Measurements from ENCODE around the gene SIRT3. TPM values are rescaled to one million over a fixed set of nuclear protein-coding genes. Genes with fewer than 3 reads are reported as not detected.

Gene SIRT3
- total RNA-seq, 4 donors from 2014 or later: 7.2 to 27.9 (median 20.6) TPM

DNA sequence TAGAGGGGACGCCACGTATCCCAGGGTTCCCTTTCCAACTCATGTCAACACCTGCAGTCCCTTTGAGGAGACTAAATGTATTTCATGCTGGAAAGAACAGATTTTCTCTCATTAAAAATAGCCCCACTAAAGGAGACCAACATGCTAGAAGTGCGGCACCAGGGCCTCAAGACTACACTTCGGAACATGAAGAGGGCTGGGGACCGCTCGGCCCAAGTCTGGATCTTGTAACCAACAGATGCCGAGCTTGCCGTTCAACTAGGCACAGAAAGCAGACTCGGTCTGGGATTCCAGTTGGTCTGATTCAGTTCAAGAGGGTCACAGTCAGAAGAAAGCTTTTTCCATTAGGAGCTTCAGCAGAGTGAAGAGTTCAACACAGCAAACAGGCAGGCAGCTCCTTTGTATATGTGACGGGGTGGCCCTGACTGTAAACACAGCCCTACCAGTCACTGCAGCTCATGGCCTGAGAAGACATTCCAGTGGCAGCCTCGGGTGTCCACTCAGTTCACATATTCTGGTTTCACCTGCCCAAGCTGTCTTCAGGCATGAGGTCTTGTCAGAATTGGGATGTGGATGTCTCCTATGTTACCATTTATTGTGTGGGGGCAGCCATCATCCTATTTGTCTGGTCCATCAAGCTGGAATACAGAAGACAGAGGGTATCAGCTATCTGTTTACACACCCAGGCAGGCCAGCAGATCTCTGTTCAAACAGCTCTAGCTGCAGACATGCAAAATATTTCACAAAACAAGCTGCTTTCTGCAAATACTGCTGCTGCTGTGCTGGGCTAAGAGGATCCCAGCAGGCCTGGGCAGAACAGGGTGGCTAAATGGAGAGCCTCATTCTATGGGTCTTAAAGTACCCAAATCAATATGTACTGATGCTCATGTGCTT is 19.8 kb downstream of the SIRT3 start:
- DNase-seq: no peak
- H3K27ac ChIP-seq: no peak overlapping the region
- H3K4me3 ChIP-seq: no peak overlapping the region
- H3K4me1 ChIP-seq: no peaks in the 10 kb centered on the region
- TF ChIP-seq EP300 (IDR thresholded peaks at IDR 0.05; ENCODE audit: low read depth): no peak
- TF ChIP-seq, protein P1, sequence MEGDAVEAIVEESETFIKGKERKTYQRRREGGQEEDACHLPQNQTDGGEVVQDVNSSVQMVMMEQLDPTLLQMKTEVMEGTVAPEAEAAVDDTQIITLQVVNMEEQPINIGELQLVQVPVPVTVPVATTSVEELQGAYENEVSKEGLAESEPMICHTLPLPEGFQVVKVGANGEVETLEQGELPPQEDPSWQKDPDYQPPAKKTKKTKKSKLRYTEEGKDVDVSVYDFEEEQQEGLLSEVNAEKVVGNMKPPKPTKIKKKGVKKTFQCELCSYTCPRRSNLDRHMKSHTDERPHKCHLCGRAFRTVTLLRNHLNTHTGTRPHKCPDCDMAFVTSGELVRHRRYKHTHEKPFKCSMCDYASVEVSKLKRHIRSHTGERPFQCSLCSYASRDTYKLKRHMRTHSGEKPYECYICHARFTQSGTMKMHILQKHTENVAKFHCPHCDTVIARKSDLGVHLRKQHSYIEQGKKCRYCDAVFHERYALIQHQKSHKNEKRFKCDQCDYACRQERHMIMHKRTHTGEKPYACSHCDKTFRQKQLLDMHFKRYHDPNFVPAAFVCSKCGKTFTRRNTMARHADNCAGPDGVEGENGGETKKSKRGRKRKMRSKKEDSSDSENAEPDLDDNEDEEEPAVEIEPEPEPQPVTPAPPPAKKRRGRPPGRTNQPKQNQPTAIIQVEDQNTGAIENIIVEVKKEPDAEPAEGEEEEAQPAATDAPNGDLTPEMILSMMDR (IDR thresholded peaks at IDR 0.05): no peak
- no peak for TF ChIP-seq POLR2A (IDR thresholded peaks at IDR 0.05)
- TF ChIP-seq POLR2AphosphoS5 (IDR thresholded peaks at IDR 0.05): no peak
- 87 to 96% methylated on average over 3 to 11 of the region's 11 CpGs for WGBS, 2 donors (ENCODE audit: low coverage in 1 of 2)
- in situ Hi-C loops (cut with MboI; ENCODE audit: low pct_ligation_motif_present in 1 of 4, low pct_unique_long_range_greater_than_20kb in 1 of 4, low sequenced_read_pairs in 3 of 4) (no loop called here), intact Hi-C loops (cut with DNase I; ENCODE audit: low total_unique reads) (no loop called here)
- H3K27me3 ChIP-seq: no peaks in the 10 kb centered on the region
- no peaks in the 10 kb centered on the region for H3K9me3 ChIP-seq
- peaks cover 0 to 35% (median 14%) of the 10 kb centered on the region in 4 donors for H3K36me3 ChIP-seq

DNA sequence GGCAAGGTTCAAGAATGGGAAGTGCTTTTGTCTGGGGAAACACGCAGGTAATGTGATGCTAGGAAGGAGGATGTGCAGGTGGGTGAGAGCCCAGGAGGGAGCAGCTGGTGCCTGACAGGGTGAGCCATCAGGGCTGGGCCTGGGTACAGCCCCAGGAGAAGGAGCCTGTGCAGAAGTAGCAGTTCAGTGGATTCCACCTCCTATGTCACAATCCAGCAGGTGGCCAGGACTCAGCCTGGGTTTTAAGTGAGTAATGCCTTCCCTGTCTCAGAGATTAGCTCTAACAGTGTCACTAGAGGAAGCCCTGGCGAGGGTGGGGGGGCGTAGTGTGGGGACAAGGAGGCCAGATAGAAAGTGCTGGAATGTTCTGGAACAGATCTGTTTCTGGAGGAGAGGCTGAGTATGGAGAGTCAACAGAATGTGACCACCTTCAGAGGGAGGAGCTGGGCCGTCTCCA is 20.5 kb downstream of the SIRT3 start:
- peaks cover 0 to 37% (median 15%) of the 10 kb centered on the region in 4 donors for H3K36me3 ChIP-seq
- in situ Hi-C loops (cut with MboI; ENCODE audit: low pct_ligation_motif_present in 1 of 4, low pct_unique_long_range_greater_than_20kb in 1 of 4, low sequenced_read_pairs in 3 of 4) (no loop called here), intact Hi-C loops (cut with DNase I; ENCODE audit: low total_unique reads) (no loop called here)
- no peaks in the 10 kb centered on the region for H3K27me3 ChIP-seq
- TF ChIP-seq EP300 (IDR thresholded peaks at IDR 0.05; ENCODE audit: low read depth): no peak
- no peak for TF ChIP-seq POLR2AphosphoS5 (IDR thresholded peaks at IDR 0.05)
- TF ChIP-seq, protein P1 (IDR thresholded peaks at IDR 0.05): no peak
- no peak for TF ChIP-seq POLR2A (IDR thresholded peaks at IDR 0.05)
- WGBS, 2 donors (ENCODE audit: low coverage in 1 of 2): 80 to 81% methylated on average over 3 to 4 of the region's 4 CpGs
- no peaks in the 10 kb centered on the region for H3K9me3 ChIP-seq
- no peak for DNase-seq
- no peak overlapping the region for H3K4me3 ChIP-seq
- H3K27ac ChIP-seq: no peak overlapping the region
- H3K4me1 ChIP-seq: peaks cover 0 to 3% (median under 1%) of the 10 kb centered on the region in 4 donors

DNA sequence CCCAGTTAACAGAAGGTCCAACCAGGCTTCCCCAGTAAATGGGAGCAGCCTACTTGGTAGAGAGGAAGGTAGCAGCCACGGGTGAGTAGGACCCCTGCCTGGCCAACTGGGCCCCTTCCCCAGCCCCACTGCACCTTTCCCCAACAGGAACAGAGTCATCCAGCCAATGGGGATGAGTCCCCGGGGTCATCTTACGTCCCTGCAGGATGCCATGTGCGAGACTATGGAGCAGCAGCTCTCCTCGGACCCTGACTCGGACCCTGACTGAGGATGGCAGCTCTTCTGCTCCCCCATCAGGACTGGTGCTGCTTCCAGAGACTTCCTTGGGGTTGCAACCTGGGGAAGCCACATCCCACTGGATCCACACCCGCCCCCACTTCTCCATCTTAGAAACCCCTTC is 22.1 kb downstream of the SIRT3 start:
- WGBS, 2 donors (ENCODE audit: low coverage in 1 of 2): 91% methylated on average over 7 of the region's 7 CpGs; no CpG with 5 or more reads in 1 of the 2 donors
- Histone ChIP-seq H3K27ac (no peak overlapping the region), H3K4me3 (no peak overlapping the region), H3K4me1 (peaks cover 13 to 18% (median 15%) of the 10 kb centered on the region in 4 donors), H3K27me3 (no peaks in the 10 kb centered on the region), H3K9me3 (no peaks in the 10 kb centered on the region), H3K36me3 (peaks cover 0 to 37% (median 15%) of the 10 kb centered on the region in 4 donors)
- TF ChIP-seq, protein P1 (IDR thresholded peaks at IDR 0.05): no peak
- no peak for TF ChIP-seq EP300 (IDR thresholded peaks at IDR 0.05; ENCODE audit: low read depth)
- no peak for TF ChIP-seq POLR2AphosphoS5 (IDR thresholded peaks at IDR 0.05)
- TF ChIP-seq POLR2A (IDR thresholded peaks at IDR 0.05): no peak
- no peak for DNase-seq
- in situ Hi-C loops (cut with MboI; ENCODE audit: low pct_ligation_motif_present in 1 of 4, low pct_unique_long_range_greater_than_20kb in 1 of 4, low sequenced_read_pairs in 3 of 4): no loop called here
- intact Hi-C loops (cut with DNase I; ENCODE audit: low total_unique reads): no loop called here

DNA sequence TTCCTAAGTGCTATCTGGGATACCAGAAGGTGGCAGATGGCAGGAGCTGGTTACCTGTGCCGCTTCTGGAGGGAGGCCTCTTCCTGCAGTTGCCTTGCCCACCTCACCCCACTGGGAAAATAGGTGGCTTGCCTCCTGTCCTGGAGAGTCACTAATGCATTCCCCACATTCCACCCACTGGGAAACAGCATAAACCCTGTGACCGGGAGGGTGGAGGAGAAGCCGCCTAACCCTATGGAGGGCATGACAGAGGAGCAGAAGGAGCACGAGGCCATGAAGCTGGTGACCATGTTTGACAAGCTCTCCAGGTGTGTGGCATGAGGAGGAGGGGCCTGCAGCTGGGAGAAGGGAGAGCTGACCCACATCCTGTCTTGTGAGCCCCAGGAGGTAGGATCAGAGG is 23.0 kb downstream of the SIRT3 start:
- DNase-seq: no peak
- Histone ChIP-seq H3K4me1 (peaks cover 13 to 20% (median 18%) of the 10 kb centered on the region in 4 donors), H3K9me3 (no peaks in the 10 kb centered on the region), H3K27me3 (no peaks in the 10 kb centered on the region), H3K36me3 (peaks cover 0 to 37% (median 15%) of the 10 kb centered on the region in 4 donors), H3K27ac (no peak overlapping the region), H3K4me3 (no peak overlapping the region)
- TF ChIP-seq POLR2AphosphoS5 (IDR thresholded peaks at IDR 0.05): no peak
- intact Hi-C loops (cut with DNase I; ENCODE audit: low total_unique reads): no loop called here
- 85% methylated on average over 4 of the region's 4 CpGs; no CpG with 5 or more reads in 1 of the 2 donors for WGBS, 2 donors (ENCODE audit: low coverage in 1 of 2)
- in situ Hi-C loops (cut with MboI; ENCODE audit: low pct_ligation_motif_present in 1 of 4, low pct_unique_long_range_greater_than_20kb in 1 of 4, low sequenced_read_pairs in 3 of 4): no loop called here

All from transverse colon (tissue), 4 donors.